OCI-LY7 (cell line): ENCODE measurements around the gene GPR78. TPM values are rescaled to one million over a fixed set of nuclear protein-coding genes. Genes with fewer than 3 reads are reported as not detected.

Experiments used
- BruUV-seq: library from RNA; stranded (reverse); fragments of 400-500 nt; replicated peaks from 2 replicates; lab custom pipeline; 2021; lab: Mats Ljungman, UMichigan
- CTCF ChIA-PET: fragments of 300-600 bp; sonication (Branson Sonifier 250); formaldehyde crosslinking; loops from one replicate; lab custom pipeline; 2022; ENCODE audit warnings: antibody characterized with exemption; ENCODE audit not compliant: unreplicated experiment; lab: Charles Lee
- POLR2A ChIA-PET: fragments of 300-600 bp; sonication (Branson Sonifier 250); formaldehyde crosslinking; loops from one replicate; lab custom pipeline; 2022; ENCODE audit warnings: antibody characterized with exemption; lab: Charles Lee
- DNase-seq: peaks from one replicate; pipeline ENCODE4 v3.0.0-alpha.2; 2015; ENCODE audit warnings: low spot score
- H2AFZ ChIP-seq: fragments of 200-600 bp; sonication (generic), shearing (Covaris generic); 2 replicates; pipeline ENCODE4 v1.6.1; 2014; ENCODE audit warnings: mild to moderate bottlenecking, antibody characterized with exemption, low read length, moderate library complexity
- H3K27ac ChIP-seq: fragments of 200-600 bp; sonication (generic); 2 replicates; pipeline ENCODE4 v1.5.1; 2014; ENCODE audit warnings: mixed run types, low read depth, mild to moderate bottlenecking, moderate library complexity, low read length, inconsistent platforms; ENCODE audit not compliant: poor library complexity, severe bottlenecking
- H3K36me3 ChIP-seq: fragments of 200-600 bp; sonication (generic); 2 replicates; pipeline ENCODE4 v1.6.1; 2014; ENCODE audit warnings: mild to moderate bottlenecking, antibody characterized with exemption, low read length, moderate library complexity, mixed read lengths; ENCODE audit not compliant: insufficient read depth
- H3K4me1 ChIP-seq: fragments of 200-600 bp; sonication (generic); 2 replicates; pipeline ENCODE4 v1.5.1; 2014; ENCODE audit warnings: mild to moderate bottlenecking, low read length; ENCODE audit not compliant: insufficient read depth, poor library complexity, severe bottlenecking
- H3K4me2 ChIP-seq: fragments of 200-600 bp; sonication (generic); 2 replicates; pipeline ENCODE4 v1.6.1; 2014; ENCODE audit warnings: mild to moderate bottlenecking, low read length
- H3K4me3 ChIP-seq: fragments of 200-600 bp; sonication (generic); 2 replicates; pipeline ENCODE4 v1.5.1; 2014; ENCODE audit warnings: mild to moderate bottlenecking, low read depth, low read length; ENCODE audit not compliant: poor library complexity, severe bottlenecking
- H3K79me2 ChIP-seq: fragments of 200-600 bp; sonication (generic); 2 replicates; pipeline ENCODE4 v1.6.1; 2016; ENCODE audit warnings: low read depth, mild to moderate bottlenecking, low read length, moderate library complexity, mixed read lengths; ENCODE audit not compliant: insufficient read depth
- H3K9me2 ChIP-seq: fragments of 200-600 bp; sonication (generic); 2 replicates; pipeline ENCODE4 v1.6.1; 2016; ENCODE audit warnings: mild to moderate bottlenecking, low read length, mixed read lengths; ENCODE audit not compliant: insufficient read depth
- H3K9me3 ChIP-seq: fragments of 200-600 bp; sonication (generic); 2 replicates; pipeline ENCODE4 v1.6.1; 2014; ENCODE audit warnings: mild to moderate bottlenecking, mixed run types, low read length, mixed read lengths
- H4K20me1 ChIP-seq: fragments of 200-600 bp; sonication (generic); 2 replicates; pipeline ENCODE4 v1.6.1; 2014; ENCODE audit warnings: mild to moderate bottlenecking, antibody characterized with exemption, low read length, moderate library complexity, mixed read lengths; ENCODE audit not compliant: insufficient read depth
- EZH2phosphoT487 ChIP-seq: fragments of 200-600 bp; sonication (generic); IDR thresholded peaks from 2 replicates; pipeline ENCODE4 v1.6.1; 2018; ENCODE audit warnings: low read depth, borderline replicate concordance, mild to moderate bottlenecking, mixed run types, antibody characterized with exemption, low read length, moderate library complexity, mixed read lengths
- intact Hi-C: fragments of 100-400 bp; cut with micrococcal nuclease; formaldehyde crosslinking; loops from one replicate; pipeline ENCODE4 v1.10.0; 2022; ENCODE audit not compliant: unreplicated experiment
- total RNA-seq, 2 experiments: library from RNA; depleted of rRNA in 1 of 2; stranded (reverse); fragments of >200 nt in 1 of 2; shearing (Covaris generic) in 1 of 2; gene quantifications; 2 replicates each; pipeline ENCODE4 v1.2.3, GENCODE V29; 2014 to 2022
- TF ChIP-seq, protein P1 (sequence below): fragments of 200-600 bp; sonication (generic); conservative IDR thresholded peaks from 2 replicates; pipeline ENCODE4 v1.5.1; 2014; ENCODE audit warnings: mild to moderate bottlenecking, antibody characterized with exemption, low read length, moderate library complexity, mixed read lengths

GPR78 gene
- total RNA-seq, 2 experiments from 2014 or later = not detected

- DNase-seq = no peak
- no peak overlapping the region for H2AFZ ChIP-seq
- TF ChIP-seq EZH2phosphoT487 = no peak
- TF ChIP-seq, protein P1, sequence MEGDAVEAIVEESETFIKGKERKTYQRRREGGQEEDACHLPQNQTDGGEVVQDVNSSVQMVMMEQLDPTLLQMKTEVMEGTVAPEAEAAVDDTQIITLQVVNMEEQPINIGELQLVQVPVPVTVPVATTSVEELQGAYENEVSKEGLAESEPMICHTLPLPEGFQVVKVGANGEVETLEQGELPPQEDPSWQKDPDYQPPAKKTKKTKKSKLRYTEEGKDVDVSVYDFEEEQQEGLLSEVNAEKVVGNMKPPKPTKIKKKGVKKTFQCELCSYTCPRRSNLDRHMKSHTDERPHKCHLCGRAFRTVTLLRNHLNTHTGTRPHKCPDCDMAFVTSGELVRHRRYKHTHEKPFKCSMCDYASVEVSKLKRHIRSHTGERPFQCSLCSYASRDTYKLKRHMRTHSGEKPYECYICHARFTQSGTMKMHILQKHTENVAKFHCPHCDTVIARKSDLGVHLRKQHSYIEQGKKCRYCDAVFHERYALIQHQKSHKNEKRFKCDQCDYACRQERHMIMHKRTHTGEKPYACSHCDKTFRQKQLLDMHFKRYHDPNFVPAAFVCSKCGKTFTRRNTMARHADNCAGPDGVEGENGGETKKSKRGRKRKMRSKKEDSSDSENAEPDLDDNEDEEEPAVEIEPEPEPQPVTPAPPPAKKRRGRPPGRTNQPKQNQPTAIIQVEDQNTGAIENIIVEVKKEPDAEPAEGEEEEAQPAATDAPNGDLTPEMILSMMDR = no peak
- H3K4me1 ChIP-seq = no peaks in the 10 kb centered on the region
- no peaks in the 10 kb centered on the region for H3K9me3 ChIP-seq
- no TSS peak for BruUV-seq
- POLR2A ChIA-PET = interaction anchor here (0.7 kb wide), 1 partner anchor 43 kb away, joined by 4 read pairs; no protein-coding TSS in a partner anchor
- intact Hi-C loops = no loop called here
- H3K9me2 ChIP-seq = no peaks in the 10 kb centered on the region
- no peaks in the 10 kb centered on the region for H3K36me3 ChIP-seq
- H3K4me2 ChIP-seq = no peak overlapping the region
- CTCF ChIA-PET = no interaction called here
- no peaks in the 10 kb centered on the region for H4K20me1 ChIP-seq
- no peak overlapping the region for H3K27ac ChIP-seq
- no peaks in the 10 kb centered on the region for H3K79me2 ChIP-seq
- H3K4me3 ChIP-seq = no peak overlapping the region
Observed at GRCh38 chr4:8533274-8533865, 46.8 kb upstream of the GPR78 start.

DNA sequence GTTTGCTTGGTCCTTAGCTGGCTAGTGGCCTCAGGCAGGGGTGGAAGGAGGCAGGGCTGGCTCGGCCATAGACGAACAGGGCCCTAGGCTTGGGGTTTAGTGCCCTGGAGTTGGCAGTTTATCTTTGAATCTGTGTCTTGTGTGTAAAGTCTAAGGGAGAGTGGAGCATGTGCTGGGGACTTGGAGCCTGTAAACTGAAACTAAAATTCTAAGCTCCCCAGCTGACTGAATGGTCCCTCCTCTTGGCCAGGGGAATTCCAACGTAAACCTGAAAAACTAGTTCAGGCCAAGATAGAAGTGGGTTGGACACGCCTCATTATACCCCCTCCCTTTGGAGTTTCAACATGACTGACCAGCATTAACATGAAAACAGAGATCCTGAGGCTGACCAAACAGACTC is 46.1 kb upstream of the GPR78 start:
- no TSS peak for BruUV-seq
- Histone ChIP-seq H3K27ac (no peak overlapping the region), H2AFZ (no peak overlapping the region), H3K36me3 (no peaks in the 10 kb centered on the region), H3K4me2 (no peak overlapping the region), H3K9me2 (no peaks in the 10 kb centered on the region), H3K79me2 (no peaks in the 10 kb centered on the region), H4K20me1 (no peaks in the 10 kb centered on the region), H3K4me3 (no peak overlapping the region), H3K9me3 (no peaks in the 10 kb centered on the region), H3K4me1 (no peaks in the 10 kb centered on the region)
- POLR2A ChIA-PET = no interaction called here
- CTCF ChIA-PET = no interaction called here
- no peak for DNase-seq
- TF ChIP-seq, protein P1 = no peak
- TF ChIP-seq EZH2phosphoT487 = no peak
- intact Hi-C loops = no loop called here

DNA sequence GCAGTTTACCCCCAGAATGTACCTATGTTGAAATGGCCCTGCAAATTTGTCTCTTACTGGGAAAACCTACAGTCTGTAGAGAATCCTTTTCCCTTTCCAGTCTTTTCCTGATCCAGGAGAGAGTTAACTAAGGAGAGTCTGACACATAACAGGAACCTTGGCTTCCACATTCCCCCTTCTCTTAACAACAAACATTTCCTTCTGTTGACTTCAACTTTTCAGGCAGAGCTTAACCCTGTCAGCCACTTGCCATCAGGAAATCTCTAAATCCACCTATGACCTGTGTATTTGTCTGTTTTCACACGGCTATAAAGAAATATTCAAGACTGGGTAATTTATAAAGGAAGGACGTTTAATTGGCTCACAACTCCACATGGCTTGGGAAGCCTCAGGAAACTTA is 45.6 kb upstream of the GPR78 start:
- POLR2A ChIA-PET = no interaction called here

More for the DNA sequence above, 45.6 kb upstream of the GPR78 start:
- H3K4me2 ChIP-seq = no peak overlapping the region
- no peak for DNase-seq
- H3K27ac ChIP-seq = no peak overlapping the region
- no peaks in the 10 kb centered on the region for H3K79me2 ChIP-seq
- CTCF ChIA-PET = no interaction called here
- TF ChIP-seq, protein P1 = no peak
- TF ChIP-seq EZH2phosphoT487 = no peak
- intact Hi-C loops = no loop called here
- no peaks in the 10 kb centered on the region for H3K9me2 ChIP-seq
- no TSS peak for BruUV-seq
- no peak overlapping the region for H2AFZ ChIP-seq
- H3K4me3 ChIP-seq = no peak overlapping the region
- H3K9me3 ChIP-seq = no peaks in the 10 kb centered on the region
- no peaks in the 10 kb centered on the region for H4K20me1 ChIP-seq
- H3K36me3 ChIP-seq = no peaks in the 10 kb centered on the region
- H3K4me1 ChIP-seq = no peaks in the 10 kb centered on the region
